ENCODE measurements around the gene TSSK3.

The TSSK3 gene

DNA sequence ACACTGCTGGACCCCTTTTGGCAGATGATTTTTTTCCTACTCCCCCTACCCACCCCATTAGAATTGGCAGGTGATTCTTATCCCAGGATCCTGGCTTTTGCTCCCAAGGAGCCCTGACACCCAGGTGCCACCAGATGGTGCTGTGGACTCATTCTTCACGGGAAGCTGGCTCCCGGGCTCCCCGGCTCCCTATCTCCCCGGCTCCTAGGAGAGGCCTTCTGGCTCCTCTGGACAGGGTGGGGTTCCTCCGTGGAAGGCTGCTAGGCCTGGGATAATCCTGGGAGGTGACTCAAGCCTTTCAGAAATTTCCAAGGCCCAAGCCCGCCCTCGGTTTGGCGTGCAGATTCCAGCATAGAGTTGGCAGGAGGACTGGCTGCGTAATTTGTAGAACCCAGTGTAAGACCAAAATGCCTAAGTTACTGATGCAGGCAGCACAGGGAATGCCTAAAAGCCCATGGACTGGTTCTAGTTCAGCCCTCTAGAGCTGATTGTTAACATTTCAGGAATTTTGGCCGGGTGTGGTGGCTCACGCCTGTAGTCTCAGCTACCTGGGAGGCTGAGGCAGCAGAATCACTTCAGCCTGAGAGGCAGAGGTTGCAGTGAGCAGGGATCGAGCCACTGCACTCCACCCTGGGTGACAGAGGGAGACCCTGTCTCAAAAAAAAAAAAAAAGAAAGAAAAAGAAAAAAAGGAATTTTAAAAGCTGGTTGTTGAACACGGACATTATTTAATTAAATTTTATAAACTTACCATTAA lies 38.7 kb downstream of the TSSK3 start:
- DNase-seq (ENCODE audit: low read depth in 2 of 2): peak; percentile 37 to 45

DNA sequence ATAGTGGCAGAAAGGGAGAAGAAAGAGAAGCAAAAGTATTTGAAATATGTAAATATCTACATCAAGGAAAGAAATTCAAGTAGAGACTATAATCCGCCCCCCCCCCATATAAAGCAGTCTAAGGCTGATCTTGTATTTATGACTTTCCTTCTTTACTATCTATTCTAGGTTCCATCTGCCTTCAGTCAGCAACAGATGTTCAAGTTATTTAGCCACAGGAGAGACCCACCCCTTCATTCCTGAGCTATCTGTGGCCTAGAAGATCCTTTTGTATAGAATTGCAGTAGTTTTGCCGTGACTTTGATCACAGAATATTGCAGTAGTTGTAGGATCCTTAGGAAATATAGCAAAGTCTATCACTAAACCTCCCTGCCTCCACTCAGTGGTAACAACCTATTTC lies 42.6 kb downstream of the TSSK3 start:
- no peak for DNase-seq (ENCODE audit: low read depth in 2 of 2)

DNA sequence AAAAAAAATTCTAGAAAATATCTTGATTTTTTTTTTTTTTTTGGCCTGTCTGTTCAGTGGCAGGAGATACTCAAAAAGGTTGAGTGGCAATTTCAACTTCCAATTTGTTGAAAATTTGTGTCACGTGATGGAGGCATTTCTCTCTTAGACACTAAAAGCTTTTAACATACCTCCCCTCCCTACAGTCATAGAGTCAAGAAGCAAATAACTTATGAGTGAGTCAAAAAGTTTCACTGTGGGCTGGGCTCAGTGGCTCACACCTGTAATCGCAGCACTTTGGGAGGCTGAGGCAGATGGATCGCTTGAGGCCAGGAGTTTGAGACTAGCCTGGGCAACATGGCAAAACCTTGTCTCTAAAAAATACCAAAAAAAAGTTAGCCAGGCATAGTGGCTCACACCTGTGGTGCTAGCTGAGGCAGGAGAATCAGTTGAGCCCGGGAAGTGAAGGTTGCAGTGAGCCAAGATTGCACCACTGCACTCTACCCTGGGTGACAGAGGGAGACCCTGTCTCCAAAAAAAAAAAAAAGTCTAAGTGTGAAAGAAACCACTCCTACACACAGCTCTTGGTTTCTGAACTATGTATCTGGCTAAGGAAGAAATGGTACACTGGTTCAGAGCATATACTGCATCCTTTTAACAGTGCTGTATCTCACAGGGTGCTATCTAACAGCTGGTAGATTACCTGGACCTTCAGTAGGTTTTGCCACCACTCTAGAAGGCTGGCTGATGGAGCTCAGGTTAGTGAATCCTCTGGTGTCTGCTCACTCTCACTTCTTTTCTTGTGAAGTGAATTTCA lies 43.5 kb downstream of the TSSK3 start:
- no peak for DNase-seq (ENCODE audit: low read depth in 2 of 2)

DNA sequence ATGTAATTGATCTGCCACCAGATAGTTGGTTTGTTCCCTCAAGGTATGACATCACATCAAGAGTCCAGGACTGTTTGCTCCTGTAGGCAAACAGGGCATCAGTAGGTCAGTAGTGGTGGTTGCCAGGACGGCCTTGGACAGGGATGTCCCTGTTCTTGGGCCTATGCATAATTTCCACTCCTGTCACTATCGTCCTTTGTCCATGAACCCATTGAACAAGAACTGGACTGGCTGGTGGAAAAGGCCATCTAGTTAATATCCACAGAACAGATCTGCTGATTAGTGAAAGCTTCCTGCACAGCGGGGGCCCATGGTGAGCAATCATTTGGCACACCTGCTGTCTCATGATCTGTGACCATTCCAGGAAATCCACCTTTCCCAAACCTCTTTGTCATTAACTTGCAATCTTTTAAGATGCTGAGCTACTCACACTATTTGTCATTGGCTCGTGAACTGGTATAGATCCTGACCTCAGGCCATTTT lies 44.3 kb downstream of the TSSK3 start:
- no peak for DNase-seq (ENCODE audit: low read depth in 2 of 2)

DNA sequence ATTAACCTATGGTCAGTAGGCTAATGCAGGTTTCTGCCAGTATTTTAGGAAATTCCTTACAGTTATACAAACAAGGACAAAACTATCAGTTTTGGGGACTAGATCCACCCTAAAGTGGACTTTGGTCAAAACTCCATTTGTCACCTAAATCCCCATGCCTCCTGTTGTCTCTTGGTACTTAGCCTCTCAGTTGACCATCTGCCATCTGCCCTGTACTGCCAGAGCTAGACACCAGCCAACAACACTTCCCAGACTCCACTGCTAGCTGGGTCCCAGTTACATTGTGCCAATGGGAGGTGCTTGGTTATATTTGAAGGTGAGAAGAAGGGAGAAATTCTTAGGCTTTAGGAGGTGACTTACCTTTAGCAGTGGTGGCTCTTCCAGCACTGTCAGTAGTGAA lies 48.9 kb downstream of the TSSK3 start:
- no peak for DNase-seq (ENCODE audit: low read depth in 2 of 2)

GRCh38 chr1:32413507-32414185 lies 51.3 kb downstream of the TSSK3 start:
- peak; percentile 32 to 80 for DNase-seq (ENCODE audit: low read depth in 2 of 2)
